LNCAP (cell line): ENCODE measurements around the gene TSSK1B.

Source experiments
- CTCF ChIP-seq: fragments of 450-650 bp; IDR thresholded peaks from 2 replicates; pipeline ENCODE4 v1.5.1; 2017; ENCODE audit warnings: mild to moderate bottlenecking

Gene TSSK1B

DNA sequence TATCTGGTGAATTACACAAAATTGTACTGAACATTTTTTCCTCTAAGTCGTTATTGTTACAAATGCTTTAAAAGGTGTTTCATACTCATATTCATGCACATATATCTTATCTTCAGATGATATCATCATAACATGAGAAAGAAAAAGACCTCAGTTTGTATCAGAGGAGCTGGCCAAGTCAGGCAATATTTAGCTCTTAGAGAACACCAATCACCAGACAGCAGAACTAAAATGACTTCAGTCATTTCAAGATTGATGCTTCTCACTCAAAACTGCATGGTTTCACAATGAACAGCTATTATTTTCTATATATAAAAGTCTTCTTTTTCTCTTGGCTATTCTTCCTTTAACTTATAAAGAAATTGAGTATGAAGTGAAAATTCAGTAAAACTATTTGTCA lies 44.6 kb downstream of the TSSK1B start:
- TF ChIP-seq CTCF, result no peak

DNA sequence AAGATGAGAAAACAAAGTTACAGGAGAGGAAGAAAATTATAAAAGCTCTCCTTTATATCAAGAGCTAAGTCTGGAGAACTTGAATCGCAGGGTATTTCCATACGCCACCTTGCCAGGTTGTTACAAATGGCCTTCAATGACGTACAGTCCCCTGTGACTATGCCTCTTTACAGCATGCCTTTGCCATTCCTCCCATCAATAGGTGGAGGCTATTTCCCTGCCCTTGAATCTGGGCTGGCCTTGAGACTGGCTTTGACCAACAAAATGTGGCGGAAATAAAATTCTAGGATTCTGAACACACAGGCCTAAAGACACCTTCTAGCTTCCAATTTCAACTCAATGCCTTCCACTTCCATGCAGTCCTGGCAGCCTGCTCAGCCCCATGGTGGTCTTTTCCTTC lies 45.7 kb downstream of the TSSK1B start:
- no peak for TF ChIP-seq CTCF

DNA sequence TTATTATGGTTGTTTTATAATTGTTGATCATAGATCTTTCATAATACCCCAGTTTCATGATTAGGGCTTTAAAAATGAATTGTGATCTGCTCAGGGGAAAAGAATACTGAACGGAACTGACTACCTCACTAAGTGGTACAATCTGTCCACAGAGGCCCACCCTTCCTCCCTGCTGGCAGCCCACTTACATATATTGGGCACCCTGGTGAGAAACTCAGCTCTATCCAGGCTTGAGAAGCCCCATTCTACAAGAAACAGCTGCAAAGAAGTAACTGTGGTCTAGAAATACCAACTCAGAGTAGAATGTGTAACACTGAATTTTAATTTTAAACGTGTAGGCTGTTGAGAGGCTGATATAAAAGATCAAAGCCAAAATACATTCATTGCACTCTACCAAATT lies 46.9 kb downstream of the TSSK1B start:
- TF ChIP-seq CTCF, result no peak

DNA sequence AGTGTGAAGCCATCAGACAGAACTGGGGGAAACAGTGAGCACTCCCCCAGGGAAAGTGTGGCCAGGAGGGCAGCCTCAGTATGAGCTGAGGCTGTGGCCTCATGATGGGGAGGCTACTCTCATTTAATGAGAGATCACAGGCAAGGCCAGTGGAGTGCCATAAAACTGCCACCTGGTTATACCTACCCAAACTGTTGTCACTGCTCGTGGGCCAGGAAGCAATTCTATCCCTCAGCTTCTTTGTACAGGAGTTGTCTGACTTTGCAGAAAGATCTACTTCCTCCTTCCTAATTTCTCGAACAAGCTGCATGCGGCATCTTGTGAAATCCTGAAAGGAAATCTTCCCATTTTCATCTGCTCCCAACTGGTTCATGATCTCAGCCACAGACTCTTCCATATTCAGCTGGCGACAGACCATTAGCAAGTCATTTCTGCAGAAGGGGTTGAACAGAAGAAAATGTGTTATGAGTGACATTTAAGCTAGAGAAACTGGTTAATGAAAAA lies 50.0 kb downstream of the TSSK1B start:
- no peak for TF ChIP-seq CTCF

- no peak for TF ChIP-seq CTCF
Measured at GRCh38 chr5:113382731-113383130, 52.1 kb downstream of the TSSK1B start.
